Tibial nerve (tissue), 4 donors: Measurements from ENCODE around the gene INO80. TPM values are rescaled to one million over a fixed set of nuclear protein-coding genes. Genes with fewer than 3 reads are reported as not detected.

ENCODE experiments used
- DNase-seq, 2 donors: peaks; one replicate each; pipeline ENCODE4 v3.0.0-alpha.2; 2019; ENCODE audit warnings: low spot score in 2 of 2
- H3K27ac ChIP-seq, 4 donors: fragments of 200-600 bp; sonication (generic) in 3 of 4; one replicate each; pipeline ENCODE4 v1.5.1; 2017 to 2019; ENCODE audit warnings: mild to moderate bottlenecking in 1 of 4
- H3K27me3 ChIP-seq, 2 donors: fragments of 200-600 bp; sonication (generic) in 1 of 2; one replicate each; pipeline versions ENCODE4 v1.5.1 to v1.6.0; 2017 to 2019
- H3K36me3 ChIP-seq, 3 donors: fragments of 200-600 bp; sonication (generic); one replicate each; pipeline ENCODE4 v1.5.1; 2018 to 2019
- H3K4me1 ChIP-seq, 4 donors: fragments of 200-600 bp; sonication (generic) in 3 of 4; one replicate each; pipeline ENCODE4 v1.5.1; 2017 to 2019
- H3K4me3 ChIP-seq, 4 donors: fragments of 200-600 bp; sonication (generic) in 3 of 4; one replicate each; pipeline ENCODE4 v1.5.1; 2017 to 2019; ENCODE audit warnings: mild to moderate bottlenecking in 1 of 4, moderate library complexity in 1 of 4
- H3K9me3 ChIP-seq, 4 donors: fragments of 200-600 bp; sonication (generic) in 3 of 4; one replicate each; pipeline ENCODE4 v1.5.1; 2017 to 2019
- EP300 ChIP-seq, 2 donors: sonication (generic); formaldehyde crosslinking; IDR thresholded peaks; one replicate each; pipeline ENCODE4 v1.6.1; 2017; ENCODE audit warnings: antibody characterized with exemption in 2 of 2, mild to moderate bottlenecking in 1 of 2
- POLR2A ChIP-seq, 2 donors: fragments of 450-650 bp; IDR thresholded peaks; one replicate each; pipeline ENCODE4 v1.6.1; 2017; ENCODE audit warnings: antibody characterized with exemption in 2 of 2, mild to moderate bottlenecking in 2 of 2, moderate library complexity in 2 of 2
- WGBS, 2 donors: methylation state at CpG; one replicate each; pipeline ENCODE4 v1.1.5; 2018; 5-methylcytosine and 5-hydroxymethylcytosine counted together
- total RNA-seq, 4 donors: library from RNA; depleted of rRNA; stranded (reverse); fragments of >200 nt; gene quantifications; one replicate each; pipeline ENCODE4 v1.1.0, GENCODE V29; 2016
- TF ChIP-seq, protein P1 (sequence below), 5 experiments: fragments of 200-600 bp in 3 of 5; fragments of 450-650 bp in 2 of 5; sonication (generic) in 3 of 5; IDR thresholded peaks; one replicate each; pipeline ENCODE4 v1.5.1; 2016 to 2019; ENCODE audit warnings: antibody characterized with exemption in 5 of 5, mild to moderate bottlenecking in 3 of 5, moderate library complexity in 2 of 5

INO80 gene
- total RNA-seq, 4 donors from 2014 or later: 21.6 to 40.8 (median 33.2) TPM

DNA sequence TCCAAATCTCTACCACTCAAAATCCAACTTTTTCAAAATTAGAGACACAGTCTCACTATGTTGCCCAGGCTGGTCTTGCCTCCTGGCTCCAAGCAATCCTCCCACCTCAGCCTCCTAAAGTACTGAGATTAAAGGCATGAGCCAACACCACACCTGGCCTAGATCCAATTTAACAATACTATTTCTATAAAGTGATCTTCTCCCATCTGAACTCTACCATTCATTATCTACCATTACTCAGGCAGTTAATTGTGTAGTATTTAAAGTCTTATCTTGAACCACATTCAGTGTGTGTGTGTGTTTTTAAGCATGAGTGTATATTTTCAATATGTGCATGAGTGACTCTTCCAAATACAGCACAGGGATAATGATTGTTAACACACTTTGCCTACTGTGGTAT is 77.0 kb downstream of the INO80 start:
- H3K4me1 ChIP-seq: peaks cover 0 to 14% (median 0%) of the 10 kb centered on the region in 4 donors
- TF ChIP-seq EP300 (IDR thresholded peaks at IDR 0.05): no peak
- TF ChIP-seq, protein P1, sequence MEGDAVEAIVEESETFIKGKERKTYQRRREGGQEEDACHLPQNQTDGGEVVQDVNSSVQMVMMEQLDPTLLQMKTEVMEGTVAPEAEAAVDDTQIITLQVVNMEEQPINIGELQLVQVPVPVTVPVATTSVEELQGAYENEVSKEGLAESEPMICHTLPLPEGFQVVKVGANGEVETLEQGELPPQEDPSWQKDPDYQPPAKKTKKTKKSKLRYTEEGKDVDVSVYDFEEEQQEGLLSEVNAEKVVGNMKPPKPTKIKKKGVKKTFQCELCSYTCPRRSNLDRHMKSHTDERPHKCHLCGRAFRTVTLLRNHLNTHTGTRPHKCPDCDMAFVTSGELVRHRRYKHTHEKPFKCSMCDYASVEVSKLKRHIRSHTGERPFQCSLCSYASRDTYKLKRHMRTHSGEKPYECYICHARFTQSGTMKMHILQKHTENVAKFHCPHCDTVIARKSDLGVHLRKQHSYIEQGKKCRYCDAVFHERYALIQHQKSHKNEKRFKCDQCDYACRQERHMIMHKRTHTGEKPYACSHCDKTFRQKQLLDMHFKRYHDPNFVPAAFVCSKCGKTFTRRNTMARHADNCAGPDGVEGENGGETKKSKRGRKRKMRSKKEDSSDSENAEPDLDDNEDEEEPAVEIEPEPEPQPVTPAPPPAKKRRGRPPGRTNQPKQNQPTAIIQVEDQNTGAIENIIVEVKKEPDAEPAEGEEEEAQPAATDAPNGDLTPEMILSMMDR (IDR thresholded peaks at IDR 0.05): no peak
- TF ChIP-seq POLR2A (IDR thresholded peaks at IDR 0.05): no peak
- H3K9me3 ChIP-seq: no peaks in the 10 kb centered on the region
- H3K4me3 ChIP-seq: no peak overlapping the region
- DNase-seq: no peak
- H3K27ac ChIP-seq: no peak overlapping the region
- H3K27me3 ChIP-seq: no peaks in the 10 kb centered on the region
- H3K36me3 ChIP-seq: peaks cover 0 to 54% (median 5%) of the 10 kb centered on the region in 3 donors

DNA sequence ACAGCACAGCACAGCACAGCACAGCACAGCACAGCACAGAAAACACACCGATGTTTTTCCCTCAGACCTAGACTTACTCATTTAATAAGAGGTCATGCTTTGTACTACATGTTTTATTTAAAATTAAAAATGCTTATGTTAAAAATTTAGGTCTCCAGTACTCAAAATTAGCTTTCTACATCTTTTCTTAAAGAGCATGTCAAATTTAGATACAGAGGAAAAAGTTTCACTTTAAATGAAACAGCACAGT is 84.1 kb downstream of the INO80 start:
- peaks cover 0 to 10% (median 0%) of the 10 kb centered on the region in 4 donors for H3K4me1 ChIP-seq

DNA sequence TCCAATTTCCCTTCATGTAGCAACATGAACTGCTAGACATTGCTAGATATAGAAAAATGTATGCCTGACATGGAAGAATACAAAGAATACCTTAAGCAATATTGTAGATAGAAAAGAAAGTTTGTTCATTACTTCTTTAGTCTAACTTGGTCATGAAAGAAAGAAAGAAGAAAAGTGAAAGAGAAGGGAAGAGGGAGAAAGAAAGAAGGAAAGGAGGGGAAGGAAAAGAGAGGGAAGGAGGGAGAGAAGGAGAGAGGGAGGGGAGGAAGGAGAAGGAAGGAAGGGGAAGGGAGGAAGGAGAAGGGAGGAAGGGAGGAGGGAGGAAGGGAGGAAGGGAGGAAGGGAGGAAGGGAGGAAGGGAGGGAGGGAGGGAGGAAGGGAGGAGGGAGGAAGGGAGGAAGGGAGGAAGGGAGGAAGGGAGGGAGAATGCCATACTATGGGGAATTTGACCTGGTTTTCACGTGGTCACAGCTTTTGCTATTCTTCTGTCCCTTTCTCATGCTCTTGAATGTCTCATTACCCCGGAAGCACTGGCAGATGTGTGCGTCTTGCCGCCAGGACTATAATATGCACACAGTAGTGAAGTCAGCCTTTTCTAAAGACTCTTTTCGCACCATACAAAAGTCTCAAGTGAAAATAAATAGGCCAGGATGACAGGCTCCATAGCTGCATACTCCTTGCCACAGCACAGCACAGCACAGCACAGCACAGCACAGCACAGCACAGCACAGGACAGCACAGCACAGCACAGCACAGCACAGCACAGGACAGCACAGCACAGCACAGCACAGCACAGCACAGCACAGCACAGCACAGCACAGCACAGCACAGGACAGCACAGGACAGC is 84.6 kb downstream of the INO80 start:
- no peak overlapping the region for H3K4me3 ChIP-seq
- DNase-seq: no peak
- H3K27ac ChIP-seq: no peak overlapping the region
- TF ChIP-seq, protein P1 (IDR thresholded peaks at IDR 0.05): no peak
- TF ChIP-seq EP300 (IDR thresholded peaks at IDR 0.05) (no peak), POLR2A (IDR thresholded peaks at IDR 0.05) (no peak)
- 48 to 61% methylated on average over 5 of the region's 5 CpGs for WGBS, 2 donors
- peaks cover 0 to 30% (median 4%) of the 10 kb centered on the region in 3 donors for H3K36me3 ChIP-seq
- no peaks in the 10 kb centered on the region for H3K27me3 ChIP-seq
- no peaks in the 10 kb centered on the region for H3K9me3 ChIP-seq
- peaks cover 0 to 10% (median 0%) of the 10 kb centered on the region in 4 donors for H3K4me1 ChIP-seq

More for the DNA sequence above, 84.1 kb downstream of the INO80 start:
- H3K36me3 ChIP-seq: peaks cover 0 to 26% (median 1%) of the 10 kb centered on the region in 3 donors
- WGBS, 2 donors: 85 to 100% methylated on average over 1 of the region's 1 CpG
- H3K27ac ChIP-seq: no peak overlapping the region
- no peaks in the 10 kb centered on the region for H3K9me3 ChIP-seq
- TF ChIP-seq POLR2A (IDR thresholded peaks at IDR 0.05): no peak
- TF ChIP-seq, protein P1 (IDR thresholded peaks at IDR 0.05): no peak
- no peak for TF ChIP-seq EP300 (IDR thresholded peaks at IDR 0.05)
- H3K4me3 ChIP-seq: no peak overlapping the region
- H3K27me3 ChIP-seq: no peaks in the 10 kb centered on the region
- no peak for DNase-seq

DNA sequence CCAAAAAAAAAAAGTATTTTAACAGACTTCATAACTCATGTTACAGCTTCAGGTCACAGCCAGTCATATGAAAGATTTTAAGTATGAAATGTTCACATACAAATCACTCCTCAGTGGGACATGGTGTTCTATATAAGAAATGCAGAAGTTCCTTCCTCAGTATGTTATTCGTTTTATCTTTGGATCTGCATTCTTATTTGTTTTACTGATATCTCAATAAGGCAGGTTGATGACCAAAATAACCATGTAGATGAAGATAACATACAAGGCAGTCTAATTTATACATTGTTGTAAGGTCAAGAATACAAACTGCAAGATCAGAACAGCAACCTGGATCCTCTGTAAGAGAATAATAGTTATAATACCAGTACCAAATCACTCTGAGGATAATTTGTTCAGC is 87.2 kb downstream of the INO80 start:
- H3K27me3 ChIP-seq: no peaks in the 10 kb centered on the region
- TF ChIP-seq POLR2A (IDR thresholded peaks at IDR 0.05) (no peak), EP300 (IDR thresholded peaks at IDR 0.05) (no peak)
- TF ChIP-seq, protein P1 (IDR thresholded peaks at IDR 0.05): no peak
- peaks cover 0 to 11% (median 5%) of the 10 kb centered on the region in 4 donors for H3K4me1 ChIP-seq
- H3K9me3 ChIP-seq: no peaks in the 10 kb centered on the region
- H3K27ac ChIP-seq: no peak overlapping the region
- peaks cover 0 to 32% (median 4%) of the 10 kb centered on the region in 3 donors for H3K36me3 ChIP-seq
- H3K4me3 ChIP-seq: no peak overlapping the region
- DNase-seq: no peak
- WGBS, 2 donors: 75 to 86% methylated on average over 1 of the region's 1 CpG

DNA sequence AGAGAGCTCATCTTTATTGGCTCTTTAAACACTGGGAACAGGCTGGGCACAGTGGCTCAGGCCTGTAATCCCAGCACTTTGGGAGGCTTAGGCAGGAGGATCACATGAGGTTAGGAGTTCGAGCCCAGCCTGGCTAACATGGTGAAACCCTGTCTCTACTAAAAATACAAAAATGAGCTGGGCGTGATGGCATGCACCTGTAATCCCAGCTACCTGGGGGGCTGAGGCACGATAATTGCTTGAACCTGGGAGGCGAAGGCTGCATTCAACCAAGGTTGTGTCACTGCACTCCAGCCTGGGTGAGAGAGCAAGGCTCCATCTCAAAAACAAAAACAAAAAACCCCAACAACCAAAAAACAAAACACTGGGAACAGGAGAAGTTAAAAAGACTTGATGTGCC is 90.7 kb downstream of the INO80 start:
- Histone ChIP-seq H3K27ac (no peak overlapping the region), H3K4me1 (peaks cover 0 to 15% (median 5%) of the 10 kb centered on the region in 4 donors), H3K4me3 (no peak overlapping the region), H3K9me3 (no peaks in the 10 kb centered on the region), H3K27me3 (no peaks in the 10 kb centered on the region), H3K36me3 (peaks cover 0 to 33% (median 4%) of the 10 kb centered on the region in 3 donors)
- 87 to 97% methylated on average over 4 of the region's 4 CpGs for WGBS, 2 donors
- DNase-seq: no peak
- TF ChIP-seq POLR2A (IDR thresholded peaks at IDR 0.05): no peak
- TF ChIP-seq, protein P1 (IDR thresholded peaks at IDR 0.05): no peak
- TF ChIP-seq EP300 (IDR thresholded peaks at IDR 0.05): no peak
